Neural cell (in vitro differentiated cells): ENCODE data around the gene ADD2. TPM values are rescaled to one million over a fixed set of nuclear protein-coding genes. Genes with fewer than 3 reads are reported as not detected.

Source experiments
- H2AFZ ChIP-seq: fragments of 200-600, 300-800 bp; sonication (generic), shearing (Covaris generic); 2 replicates; pipeline ENCODE4 v1.6.0; 2014; ENCODE audit warnings: low read depth, mild to moderate bottlenecking, antibody characterized with exemption, low read length, moderate library complexity
- H3F3A ChIP-seq: fragments of 200-600 bp; shearing (Covaris generic); 2 replicates; pipeline ENCODE4 v1.6.1; 2016; ENCODE audit warnings: mild to moderate bottlenecking, moderate library complexity, mixed read lengths, antibody characterized with exemption, low read length; ENCODE audit not compliant: insufficient read depth, poor library complexity, severe bottlenecking
- H3K27ac ChIP-seq: fragments of 200-600, 300-800 bp; sonication (generic), shearing (Covaris generic); 2 replicates; pipeline ENCODE4 v1.5.1; 2014; ENCODE audit warnings: mild to moderate bottlenecking, low read length, moderate library complexity
- H3K27me3 ChIP-seq: fragments of 300-800, 200-600 bp; sonication (generic), shearing (Covaris generic); 2 replicates; pipeline ENCODE4 v1.6.0; 2014; ENCODE audit warnings: mild to moderate bottlenecking, low read depth, low read length, moderate library complexity; ENCODE audit not compliant: insufficient read depth
- H3K36me3 ChIP-seq: fragments of 300-800, 200-600 bp; sonication (generic), shearing (Covaris generic); 2 replicates; pipeline ENCODE4 v1.5.1; 2014; ENCODE audit warnings: mild to moderate bottlenecking, antibody characterized with exemption, low read length, moderate library complexity; ENCODE audit not compliant: insufficient read depth
- H3K4me2 ChIP-seq: fragments of 300-800, 200-600 bp; sonication (generic), shearing (Covaris generic); 2 replicates; pipeline ENCODE4 v1.6.0; 2014; ENCODE audit warnings: mild to moderate bottlenecking, low read length
- H3K4me3 ChIP-seq: fragments of 300-800, 200-600 bp; sonication (generic), shearing (Covaris generic); 2 replicates; pipeline ENCODE4 v1.5.1; 2014; ENCODE audit warnings: mild to moderate bottlenecking, low read length, moderate library complexity
- H3K79me2 ChIP-seq: fragments of 200-600 bp; shearing (Covaris generic); replicated peaks from 2 replicates; pipeline ENCODE4 v1.6.0; 2014; ENCODE audit warnings: mild to moderate bottlenecking, low read length, moderate library complexity; ENCODE audit not compliant: insufficient read depth
- H3K9ac ChIP-seq: fragments of 300-800, 200-600 bp; sonication (generic), shearing (Covaris generic); 2 replicates; pipeline ENCODE4 v1.6.1; 2016; ENCODE audit warnings: mild to moderate bottlenecking, low read length, mixed read lengths
- H3K9me2 ChIP-seq: fragments of 200-600 bp; shearing (Covaris generic); 2 replicates; pipeline ENCODE4 v1.6.1; 2016; ENCODE audit warnings: mild to moderate bottlenecking, low read length, mixed read lengths; ENCODE audit not compliant: insufficient read depth
- H3K9me3 ChIP-seq: fragments of 200-600, 300-800 bp; sonication (generic), shearing (Covaris generic); 2 replicates; pipeline ENCODE4 v1.6.1; 2016; ENCODE audit warnings: mild to moderate bottlenecking, mixed run types, low read length, moderate library complexity, mixed read lengths
- H4K20me1 ChIP-seq: fragments of 200-600 bp; shearing (Covaris generic); 2 replicates; pipeline ENCODE4 v1.6.1; 2016; ENCODE audit warnings: mild to moderate bottlenecking, mixed run types; ENCODE audit not compliant: insufficient read depth
- CTCF ChIP-seq: fragments of 450-650 bp; IDR thresholded peaks from 2 replicates; pipeline ENCODE4 v1.5.1; 2014; ENCODE audit warnings: antibody characterized with exemption, mild to moderate bottlenecking, moderate library complexity; ENCODE audit not compliant: poor library complexity, severe bottlenecking
- EP300 ChIP-seq: fragments of 450-650 bp; conservative IDR thresholded peaks from 2 replicates; pipeline ENCODE4 v1.6.1; 2014; ENCODE audit warnings: antibody characterized with exemption, mild to moderate bottlenecking, moderate library complexity; ENCODE audit not compliant: poor library complexity, severe bottlenecking
- EZH2 ChIP-seq: fragments of 200-600, 300-800 bp; shearing (Covaris generic), sonication (generic); IDR thresholded peaks from 2 replicates; pipeline ENCODE4 v1.6.1; 2014; ENCODE audit warnings: antibody characterized with exemption, low read length, borderline replicate concordance, mild to moderate bottlenecking; ENCODE audit not compliant: insufficient read depth, poor library complexity, severe bottlenecking
- MXI1 ChIP-seq: fragments of 450-650 bp; conservative IDR thresholded peaks from 2 replicates; pipeline ENCODE4 v1.6.1; 2014; ENCODE audit warnings: antibody characterized with exemption, mild to moderate bottlenecking; ENCODE audit not compliant: poor library complexity, severe bottlenecking
- POLR2AphosphoS5 ChIP-seq: IDR thresholded peaks from 2 replicates; pipeline ENCODE4 v1.6.1; 2012
- RAD21 ChIP-seq: fragments of 450-650 bp; conservative IDR thresholded peaks from 2 replicates; pipeline ENCODE4 v1.6.1; 2014; ENCODE audit warnings: antibody characterized with exemption, mild to moderate bottlenecking, moderate library complexity
- REST ChIP-seq: IDR thresholded peaks from 2 replicates; pipeline ENCODE4 v1.6.1; 2012; ENCODE audit warnings: borderline replicate concordance
- SMC3 ChIP-seq: fragments of 450-650 bp; conservative IDR thresholded peaks from 2 replicates; pipeline ENCODE4 v1.6.1; 2014; ENCODE audit warnings: antibody characterized with exemption, mild to moderate bottlenecking, moderate library complexity; ENCODE audit not compliant: poor library complexity
- TAF1 ChIP-seq: IDR thresholded peaks from 2 replicates; pipeline ENCODE4 v1.6.1; 2012; ENCODE audit warnings: low read depth
- polyA plus RNA-seq: library from polyadenylated mRNA; depleted of rRNA; stranded (reverse); fragments of >200 nt; gene quantifications from 2 replicates; pipeline ENCODE4 v1.2.3, GENCODE V29; 2014

ADD2 gene
- polyA plus RNA-seq, 1 donor from 2014 or later, result 52.5 TPM

- no peaks in the 10 kb centered on the region for H3K9me2 ChIP-seq
- no peaks in the 10 kb centered on the region for H3K36me3 ChIP-seq
- no peak overlapping the region for H3K27ac ChIP-seq
- no peaks in the 10 kb centered on the region for H3K9me3 ChIP-seq
- no peak overlapping the region for H3K4me3 ChIP-seq
- H4K20me1 ChIP-seq, result no peaks in the 10 kb centered on the region
- no peak overlapping the region for H3K4me2 ChIP-seq
- H2AFZ ChIP-seq, result no peak overlapping the region
- H3K9ac ChIP-seq, result no peak overlapping the region
- H3K27me3 ChIP-seq, result no peaks in the 10 kb centered on the region
- H3F3A ChIP-seq, result no peaks in the 10 kb centered on the region
- no peak for TF ChIP-seq RAD21
- TF ChIP-seq SMC3, result no peak
- TF ChIP-seq REST, result no peak
- TF ChIP-seq CTCF, result no peak
- TF ChIP-seq POLR2AphosphoS5, result no peak
- no peak for TF ChIP-seq EZH2
- no peak for TF ChIP-seq TAF1
- no peak for TF ChIP-seq EP300
- TF ChIP-seq MXI1, result no peak
- H3K79me2 ChIP-seq, result no peaks in the 10 kb centered on the region
Measured at GRCh38 chr2:70706026-70706795, 61.8 kb downstream of the ADD2 start.

- Histone ChIP-seq H3K79me2 (no peaks in the 10 kb centered on the region), H3K4me3 (no peak overlapping the region), H3K27ac (no peak overlapping the region), H3F3A (no peaks in the 10 kb centered on the region), H3K9ac (no peak overlapping the region), H3K27me3 (no peaks in the 10 kb centered on the region), H2AFZ (no peak overlapping the region), H3K9me2 (no peaks in the 10 kb centered on the region), H3K4me2 (no peak overlapping the region), H3K36me3 (no peaks in the 10 kb centered on the region), H4K20me1 (no peaks in the 10 kb centered on the region), H3K9me3 (no peaks in the 10 kb centered on the region)
- TF ChIP-seq POLR2AphosphoS5 (no peak), EP300 (no peak), RAD21 (no peak), TAF1 (no peak), CTCF (no peak), SMC3 (no peak), EZH2 (no peak), REST (no peak), MXI1 (no peak)
Measured at GRCh38 chr2:70705160-70705850, 62.7 kb downstream of the ADD2 start.
